Measurements from ENCODE around the gene NCK2. TPM values are rescaled to one million over a fixed set of nuclear protein-coding genes. Genes with fewer than 3 reads are reported as not detected.

NCK2 gene
- total and polyA plus RNA-seq, 2 of the 13 experiments (the other 11 are each of a cell fraction or from before 2014, with no cell fraction given): 14.8 to 23.5 TPM

- TF ChIP-seq ZNF407 (CRISPR knock-in tag; IDR thresholded peaks at IDR 0.05; ENCODE audit: not compliant biosample characterization) (no peak), ZBTB7A (CRISPR knock-in tag; IDR thresholded peaks at IDR 0.05) (peak; percentile 48; the same call in 1 of the 2 replicates), ZNF276 (CRISPR knock-in tag; IDR thresholded peaks at IDR 0.05; ENCODE audit: low read depth) (no peak), ZNF205 (CRISPR knock-in tag; IDR thresholded peaks at IDR 0.05) (no peak), MYNN (CRISPR knock-in tag; IDR thresholded peaks at IDR 0.05; ENCODE audit: low read depth) (no peak), ZNF446 (CRISPR knock-in tag; IDR thresholded peaks at IDR 0.05) (no peak), PAWR (CRISPR knock-in tag; IDR thresholded peaks at IDR 0.05; ENCODE audit: borderline replicate concordance) (no peak), ARNT (IDR thresholded peaks at IDR 0.05) (no peak), GLI4 (CRISPR knock-in tag; IDR thresholded peaks at IDR 0.05; ENCODE audit: borderline replicate concordance) (no peak), ZFP36L2 (CRISPR knock-in tag; IDR thresholded peaks at IDR 0.05) (no peak), ZNF136 (CRISPR knock-in tag; IDR thresholded peaks at IDR 0.05; ENCODE audit: low read depth) (no peak)
- TF ChIP-seq, protein P1, sequence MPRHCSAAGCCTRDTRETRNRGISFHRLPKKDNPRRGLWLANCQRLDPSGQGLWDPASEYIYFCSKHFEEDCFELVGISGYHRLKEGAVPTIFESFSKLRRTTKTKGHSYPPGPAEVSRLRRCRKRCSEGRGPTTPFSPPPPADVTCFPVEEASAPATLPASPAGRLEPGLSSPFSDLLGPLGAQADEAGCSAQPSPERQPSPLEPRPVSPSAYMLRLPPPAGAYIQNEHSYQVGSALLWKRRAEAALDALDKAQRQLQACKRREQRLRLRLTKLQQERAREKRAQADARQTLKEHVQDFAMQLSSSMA (CRISPR knock-in tag; IDR thresholded peaks at IDR 0.05): no peak
- TF ChIP-seq, protein P2, sequence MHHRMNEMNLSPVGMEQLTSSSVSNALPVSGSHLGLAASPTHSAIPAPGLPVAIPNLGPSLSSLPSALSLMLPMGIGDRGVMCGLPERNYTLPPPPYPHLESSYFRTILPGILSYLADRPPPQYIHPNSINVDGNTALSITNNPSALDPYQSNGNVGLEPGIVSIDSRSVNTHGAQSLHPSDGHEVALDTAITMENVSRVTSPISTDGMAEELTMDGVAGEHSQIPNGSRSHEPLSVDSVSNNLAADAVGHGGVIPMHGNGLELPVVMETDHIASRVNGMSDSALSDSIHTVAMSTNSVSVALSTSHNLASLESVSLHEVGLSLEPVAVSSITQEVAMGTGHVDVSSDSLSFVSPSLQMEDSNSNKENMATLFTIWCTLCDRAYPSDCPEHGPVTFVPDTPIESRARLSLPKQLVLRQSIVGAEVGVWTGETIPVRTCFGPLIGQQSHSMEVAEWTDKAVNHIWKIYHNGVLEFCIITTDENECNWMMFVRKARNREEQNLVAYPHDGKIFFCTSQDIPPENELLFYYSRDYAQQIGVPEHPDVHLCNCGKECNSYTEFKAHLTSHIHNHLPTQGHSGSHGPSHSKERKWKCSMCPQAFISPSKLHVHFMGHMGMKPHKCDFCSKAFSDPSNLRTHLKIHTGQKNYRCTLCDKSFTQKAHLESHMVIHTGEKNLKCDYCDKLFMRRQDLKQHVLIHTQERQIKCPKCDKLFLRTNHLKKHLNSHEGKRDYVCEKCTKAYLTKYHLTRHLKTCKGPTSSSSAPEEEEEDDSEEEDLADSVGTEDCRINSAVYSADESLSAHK (CRISPR knock-in tag; IDR thresholded peaks at IDR 0.05; ENCODE audit: borderline replicate concordance): no peak
These were observed 166.0 kb downstream of the NCK2 start (continued) for GRCh38 chr2:105910497-105911238.

All from HepG2 (cell line).